ENCODE data around the gene ADPGK. TPM values are rescaled to one million over a fixed set of nuclear protein-coding genes. Genes with fewer than 3 reads are reported as not detected.

The ADPGK gene
- total RNA-seq, 2 experiments from 2014 or later = 66.0 to 69.9 TPM

- H3K27ac Mint-ChIP-seq = no peak overlapping the region
- DNase-seq = no peak
- H3K4me3 Mint-ChIP-seq = peak overlapping the region; percentile 92
- H3K36me3 Mint-ChIP-seq = peaks cover 45% of the 10 kb centered on the region
- H3K9me3 Mint-ChIP-seq = no peaks in the 10 kb centered on the region
- H3K27me3 Mint-ChIP-seq = no peaks in the 10 kb centered on the region
- peaks cover 41% of the 10 kb centered on the region for H3K4me1 Mint-ChIP-seq
These were observed 1.9 kb downstream of the ADPGK start for GRCh38 chr15:72781631-72782030.

GRCh38 chr15:72778796-72779195 lies 4.8 kb downstream of the ADPGK start:
- DNase-seq = no peak
- no peaks in the 10 kb centered on the region for H3K27me3 Mint-ChIP-seq
- H3K4me3 Mint-ChIP-seq = no peak overlapping the region
- no peaks in the 10 kb centered on the region for H3K9me3 Mint-ChIP-seq
- no peak overlapping the region for H3K27ac Mint-ChIP-seq
- H3K4me1 Mint-ChIP-seq = peaks cover 40% of the 10 kb centered on the region
- peaks cover 60% of the 10 kb centered on the region for H3K36me3 Mint-ChIP-seq

GRCh38 chr15:72774696-72775383 lies 8.7 kb downstream of the ADPGK start:
- peak overlapping the region; percentile 52 for H3K27ac Mint-ChIP-seq
- H3K4me3 Mint-ChIP-seq = no peak overlapping the region
- peaks cover 61% of the 10 kb centered on the region for H3K36me3 Mint-ChIP-seq

GRCh38 chr15:72771329-72771725 lies 12.2 kb downstream of the ADPGK start:
- Mint-ChIP-seq H3K36me3 (peaks cover 70% of the 10 kb centered on the region), H3K9me3 (peaks cover 15% of the 10 kb centered on the region), H3K27me3 (no peaks in the 10 kb centered on the region), H3K27ac (no peak overlapping the region), H3K4me3 (no peak overlapping the region), H3K4me1 (peaks cover 16% of the 10 kb centered on the region)
- DNase-seq = no peak

More at GRCh38 chr15:72774696-72775383, 8.7 kb downstream of the ADPGK start:
- no peak for DNase-seq
- H3K27me3 Mint-ChIP-seq = no peaks in the 10 kb centered on the region
- H3K4me1 Mint-ChIP-seq = peaks cover 29% of the 10 kb centered on the region
- H3K9me3 Mint-ChIP-seq = no peaks in the 10 kb centered on the region

GRCh38 chr15:72770673-72771328 lies 12.8 kb downstream of the ADPGK start:
- H3K36me3 Mint-ChIP-seq = peaks cover 70% of the 10 kb centered on the region
- no peak for DNase-seq
- no peak overlapping the region for H3K27ac Mint-ChIP-seq
- peaks cover 15% of the 10 kb centered on the region for H3K9me3 Mint-ChIP-seq
- peaks cover 13% of the 10 kb centered on the region for H3K4me1 Mint-ChIP-seq
- no peaks in the 10 kb centered on the region for H3K27me3 Mint-ChIP-seq
- H3K4me3 Mint-ChIP-seq = no peak overlapping the region

- Mint-ChIP-seq H3K27me3 (no peaks in the 10 kb centered on the region), H3K36me3 (peaks cover 59% of the 10 kb centered on the region), H3K27ac (no peak overlapping the region), H3K9me3 (peaks cover 15% of the 10 kb centered on the region), H3K4me1 (peaks cover 5% of the 10 kb centered on the region), H3K4me3 (no peak overlapping the region)
- DNase-seq = no peak
These were observed 16.8 kb downstream of the ADPGK start for GRCh38 chr15:72766780-72767179.

GRCh38 chr15:72766025-72766424 lies 17.5 kb downstream of the ADPGK start:
- Mint-ChIP-seq H3K27ac (no peak overlapping the region), H3K4me3 (no peak overlapping the region), H3K4me1 (peaks cover 5% of the 10 kb centered on the region), H3K27me3 (no peaks in the 10 kb centered on the region), H3K9me3 (peaks cover 15% of the 10 kb centered on the region), H3K36me3 (peaks cover 57% of the 10 kb centered on the region)
- no peak for DNase-seq

GRCh38 chr15:72764656-72765055 lies 18.9 kb downstream of the ADPGK start:
- DNase-seq = no peak
- H3K36me3 Mint-ChIP-seq = peaks cover 51% of the 10 kb centered on the region
- H3K9me3 Mint-ChIP-seq = peaks cover 15% of the 10 kb centered on the region
- H3K27ac Mint-ChIP-seq = no peak overlapping the region
- H3K4me1 Mint-ChIP-seq = peaks cover 5% of the 10 kb centered on the region
- no peak overlapping the region for H3K4me3 Mint-ChIP-seq
- H3K27me3 Mint-ChIP-seq = no peaks in the 10 kb centered on the region

- Mint-ChIP-seq H3K27me3 (no peaks in the 10 kb centered on the region), H3K9me3 (no peaks in the 10 kb centered on the region), H3K4me1 (peaks cover 5% of the 10 kb centered on the region), H3K27ac (no peak overlapping the region), H3K4me3 (no peak overlapping the region), H3K36me3 (peaks cover 30% of the 10 kb centered on the region)
- DNase-seq = no peak
These were observed 22.8 kb downstream of the ADPGK start for GRCh38 chr15:72760590-72761260.

GRCh38 chr15:72758182-72758581 lies 25.4 kb downstream of the ADPGK start:
- Mint-ChIP-seq H3K27ac (no peak overlapping the region), H3K4me1 (peaks cover 19% of the 10 kb centered on the region), H3K4me3 (no peak overlapping the region), H3K27me3 (no peaks in the 10 kb centered on the region), H3K9me3 (no peaks in the 10 kb centered on the region), H3K36me3 (peaks cover 39% of the 10 kb centered on the region)
- no peak for DNase-seq

GRCh38 chr15:72754096-72754495 lies 29.5 kb downstream of the ADPGK start:
- H3K27ac Mint-ChIP-seq = no peak overlapping the region
- H3K9me3 Mint-ChIP-seq = no peaks in the 10 kb centered on the region
- peaks cover 30% of the 10 kb centered on the region for H3K4me1 Mint-ChIP-seq
- H3K27me3 Mint-ChIP-seq = no peaks in the 10 kb centered on the region
- no peak overlapping the region for H3K4me3 Mint-ChIP-seq
- peaks cover 43% of the 10 kb centered on the region for H3K36me3 Mint-ChIP-seq
- no peak for DNase-seq

- Mint-ChIP-seq H3K9me3 (no peaks in the 10 kb centered on the region), H3K4me3 (no peak overlapping the region), H3K4me1 (peaks cover 30% of the 10 kb centered on the region), H3K27me3 (no peaks in the 10 kb centered on the region), H3K36me3 (peaks cover 41% of the 10 kb centered on the region), H3K27ac (peak overlapping the region; percentile 32)
- DNase-seq = no peak
These were observed 31.7 kb downstream of the ADPGK start for GRCh38 chr15:72751751-72752455.

- H3K4me1 Mint-ChIP-seq = peaks cover 22% of the 10 kb centered on the region
- no peak for DNase-seq
- no peak overlapping the region for H3K4me3 Mint-ChIP-seq
- no peak overlapping the region for H3K27ac Mint-ChIP-seq
- no peaks in the 10 kb centered on the region for H3K9me3 Mint-ChIP-seq
- H3K27me3 Mint-ChIP-seq = no peaks in the 10 kb centered on the region
- peaks cover 37% of the 10 kb centered on the region for H3K36me3 Mint-ChIP-seq
These were observed 33.9 kb downstream of the ADPGK start for GRCh38 chr15:72749700-72750099.

GRCh38 chr15:72740219-72740618 lies 43.3 kb downstream of the ADPGK start:
- no peak for DNase-seq
- Mint-ChIP-seq H3K4me1 (peaks cover 28% of the 10 kb centered on the region), H3K36me3 (peaks cover 44% of the 10 kb centered on the region), H3K27ac (peak overlapping the region; percentile 74), H3K4me3 (no peak overlapping the region), H3K9me3 (no peaks in the 10 kb centered on the region), H3K27me3 (no peaks in the 10 kb centered on the region)

- Mint-ChIP-seq H3K4me1 (peaks cover 28% of the 10 kb centered on the region), H3K9me3 (no peaks in the 10 kb centered on the region), H3K27ac (no peak overlapping the region), H3K27me3 (no peaks in the 10 kb centered on the region), H3K4me3 (no peak overlapping the region), H3K36me3 (peaks cover 45% of the 10 kb centered on the region)
- DNase-seq = no peak
These were observed 45.8 kb downstream of the ADPGK start for GRCh38 chr15:72737723-72738122.
